NCI-H2196 treated with DMSO at 0.1 percent for 48 hours (cell line): ENCODE results near the gene ING3.
"Not testable (repeated sequence)": the region's sequence is repeated elsewhere in the genome, so short reads cannot be mapped to it uniquely, and the experiment has no call there.

ENCODE experiments used
- DNase-seq: peaks from one replicate; lab custom pipeline; 2025; ENCODE audit not compliant: unreplicated experiment; lab: John Stamatoyannopoulos, UW

ING3 gene

DNA sequence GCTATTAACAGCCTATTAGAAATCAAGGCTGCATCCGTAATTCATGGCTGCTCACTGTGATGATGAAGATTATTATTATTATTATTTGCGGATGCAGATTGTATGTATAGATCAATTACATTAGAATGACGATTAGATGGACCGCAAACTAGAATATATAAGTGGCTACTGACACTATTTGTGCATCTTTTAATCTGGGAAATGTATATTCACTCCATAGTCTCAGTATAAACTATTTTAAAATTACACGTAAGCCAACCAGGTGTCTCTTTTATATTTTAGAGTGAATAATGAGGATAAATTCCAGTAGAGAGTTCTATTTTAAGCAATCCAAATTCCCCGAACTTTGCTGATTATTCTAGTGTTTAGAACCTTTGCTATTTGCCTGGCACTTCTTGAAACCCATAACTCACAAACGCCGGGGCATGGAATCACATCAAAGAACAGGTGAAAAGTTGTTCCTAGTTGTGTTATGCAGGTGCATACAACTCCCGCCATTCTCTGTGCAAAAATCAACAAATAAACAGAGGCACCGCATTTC lies 509 bp upstream of the ING3 start:
- DNase-seq = no peak

GRCh38 chr7:120951309-120951699 lies 727 bp downstream of the ING3 start:
- no peak for DNase-seq

DNA sequence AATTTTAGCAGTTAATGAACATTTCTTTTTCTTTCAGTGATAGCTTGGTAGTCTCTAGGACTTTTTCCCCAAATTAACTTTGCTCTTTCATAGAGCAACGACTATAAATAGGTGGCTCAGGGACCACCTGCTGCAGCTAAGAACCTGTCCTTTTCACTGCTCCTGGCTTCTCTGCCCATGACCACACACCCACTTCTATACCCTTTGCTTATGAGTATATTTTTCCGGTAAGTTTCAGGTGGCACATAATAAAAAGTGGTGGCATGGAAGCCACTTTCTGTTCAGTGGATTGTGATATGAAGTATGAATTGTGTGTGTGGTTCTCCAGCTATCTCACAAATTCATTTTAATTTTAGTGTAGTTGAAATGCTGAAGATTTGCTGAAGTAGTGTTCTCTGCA lies 1.2 kb downstream of the ING3 start:
- no peak for DNase-seq

DNA sequence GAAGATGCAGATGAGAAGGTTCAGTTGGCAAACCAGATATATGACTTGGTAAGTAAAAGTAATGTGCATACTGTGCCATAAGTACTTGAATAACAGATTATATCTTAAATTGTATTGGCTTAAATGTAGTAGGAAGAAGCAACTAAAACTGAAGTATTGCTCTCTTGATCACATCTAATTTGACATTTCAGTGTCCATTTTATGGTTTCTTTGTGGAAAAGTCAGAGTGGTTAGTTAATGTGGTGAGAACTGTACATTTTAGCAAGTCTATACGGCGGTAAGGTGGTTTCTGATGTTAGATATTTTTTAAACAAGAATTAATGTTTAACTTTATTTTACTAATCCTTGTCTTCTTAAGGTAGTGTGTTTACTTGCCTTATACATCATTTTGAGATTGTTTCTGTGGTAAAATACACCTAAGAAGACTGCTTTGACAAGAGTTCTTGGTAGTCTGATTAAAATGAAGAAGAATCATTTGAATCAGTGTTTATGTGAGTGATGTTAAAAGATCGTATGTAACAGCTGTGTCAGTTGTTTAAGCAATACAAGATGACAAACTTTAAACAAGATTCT lies 5.1 kb downstream of the ING3 start:
- DNase-seq = no peak

GRCh38 chr7:120959929-120960484 lies 9.4 kb downstream of the ING3 start:
- no peak for DNase-seq

GRCh38 chr7:120960714-120961113 lies 10.1 kb downstream of the ING3 start:
- DNase-seq = no peak

DNA sequence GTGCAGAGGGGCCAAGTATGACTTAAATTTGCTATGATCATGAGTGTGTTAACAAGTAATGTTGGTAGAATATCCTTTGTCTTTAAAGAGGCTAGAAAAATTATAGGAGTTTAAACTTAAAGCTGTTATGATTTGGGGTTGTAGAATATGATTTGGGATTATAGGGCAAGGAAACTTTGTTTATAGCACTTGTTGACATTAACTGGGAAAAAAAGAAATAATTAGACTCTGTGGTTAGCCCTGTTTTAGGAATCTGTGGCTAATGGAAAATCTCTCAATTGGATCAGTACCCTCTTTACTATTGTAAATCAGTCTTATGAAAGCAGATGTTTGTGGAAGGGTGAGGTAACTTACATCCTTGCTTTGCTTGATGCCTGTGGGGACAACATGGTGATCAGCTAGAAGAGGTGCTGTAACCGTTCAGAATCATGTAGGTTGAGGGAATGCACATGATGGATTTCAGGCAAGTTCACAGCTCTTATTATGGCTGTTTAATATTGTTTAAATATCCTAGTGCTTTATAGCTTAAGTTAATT lies 11.1 kb downstream of the ING3 start:
- DNase-seq = no peak

DNA sequence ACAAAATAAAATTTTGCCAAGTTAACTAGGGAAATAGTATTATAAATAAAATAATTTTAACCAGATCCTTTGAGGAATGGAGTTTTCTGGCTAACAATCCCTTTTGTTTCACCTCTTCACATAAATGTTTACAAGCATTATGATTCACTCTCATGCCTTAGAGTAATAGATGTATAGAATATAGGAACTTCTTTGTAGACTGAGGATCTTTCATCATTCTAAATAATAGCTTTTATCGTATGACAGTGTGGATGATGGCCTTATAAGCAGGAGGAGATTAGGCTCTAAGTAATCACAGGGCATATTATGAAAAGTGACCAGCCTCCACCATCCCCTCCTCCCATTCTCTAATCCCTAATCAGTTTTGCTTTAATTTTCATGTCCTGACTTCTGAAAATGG lies 13.5 kb downstream of the ING3 start:
- DNase-seq = no peak

DNA sequence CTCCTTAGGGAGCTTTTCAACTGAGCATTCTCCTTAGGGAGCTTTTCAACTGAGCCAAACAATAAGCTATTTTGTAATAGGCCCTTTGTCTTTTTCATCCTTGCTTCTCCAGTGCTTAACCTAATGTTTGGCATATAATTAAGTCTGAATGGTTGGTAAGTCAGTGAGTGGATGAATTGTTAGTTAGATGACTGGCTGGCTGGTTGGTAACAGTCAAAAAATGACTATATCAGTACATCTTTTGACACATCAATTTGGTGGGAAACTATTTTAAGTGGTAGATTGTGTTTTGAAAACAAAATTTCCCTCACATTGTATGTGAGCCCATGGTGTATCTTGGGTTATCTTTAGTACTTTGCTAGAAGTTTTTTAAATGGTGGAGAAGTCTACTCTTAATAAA lies 16.4 kb downstream of the ING3 start:
- no peak for DNase-seq

DNA sequence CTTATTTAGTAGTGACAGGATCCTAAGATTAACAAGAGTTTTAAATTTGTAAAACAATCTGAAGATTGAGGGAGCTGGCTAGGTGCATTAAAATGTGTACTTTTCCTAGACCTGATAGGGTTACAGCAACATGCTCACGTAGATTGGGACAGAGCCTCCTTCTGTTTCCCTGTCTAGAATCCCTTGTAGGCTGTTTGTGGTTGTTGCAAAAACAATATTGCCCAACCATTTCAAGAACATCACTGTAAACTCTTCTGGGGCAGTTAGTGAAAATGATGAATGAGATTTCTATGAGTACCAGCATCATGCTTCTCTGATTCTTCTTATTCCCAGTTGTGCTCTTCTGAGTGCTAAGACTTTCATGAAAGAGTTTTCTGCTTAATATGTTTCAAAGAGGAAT lies 23.3 kb downstream of the ING3 start:
- DNase-seq = no peak

DNA sequence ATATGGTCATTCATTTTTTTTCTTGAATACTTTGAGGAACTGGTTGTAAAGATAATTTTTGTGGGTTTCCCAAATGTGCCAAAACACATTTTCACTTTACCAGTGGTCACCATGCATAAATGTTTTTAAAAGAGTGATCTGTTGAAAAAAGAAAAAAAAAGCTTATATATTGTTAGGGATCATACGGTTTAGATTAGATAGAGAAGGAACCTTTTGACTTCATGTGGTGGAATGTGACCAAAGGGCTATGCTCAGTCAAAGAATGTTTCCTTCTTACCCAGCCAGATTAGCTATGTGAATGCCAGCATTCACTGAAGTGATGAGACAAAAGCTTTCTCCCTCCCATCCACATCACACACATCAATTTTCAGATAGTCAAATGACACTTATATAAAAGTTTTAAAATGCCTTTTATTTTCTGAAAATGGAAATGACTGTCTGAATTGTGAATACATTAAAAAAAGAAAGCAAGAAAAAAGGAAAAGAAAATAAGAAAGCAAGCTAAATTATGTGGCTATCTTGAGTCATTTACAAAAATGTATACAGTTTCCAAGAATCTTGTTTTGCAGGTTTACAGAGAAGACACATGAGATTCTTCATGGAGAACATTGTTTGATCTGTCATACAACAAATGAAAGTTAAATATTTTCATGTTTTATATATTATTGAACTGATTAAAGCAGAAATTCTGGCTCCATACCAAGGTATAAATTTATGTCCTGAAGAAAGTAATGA lies 29.4 kb downstream of the ING3 start:
- DNase-seq = no peak

DNA sequence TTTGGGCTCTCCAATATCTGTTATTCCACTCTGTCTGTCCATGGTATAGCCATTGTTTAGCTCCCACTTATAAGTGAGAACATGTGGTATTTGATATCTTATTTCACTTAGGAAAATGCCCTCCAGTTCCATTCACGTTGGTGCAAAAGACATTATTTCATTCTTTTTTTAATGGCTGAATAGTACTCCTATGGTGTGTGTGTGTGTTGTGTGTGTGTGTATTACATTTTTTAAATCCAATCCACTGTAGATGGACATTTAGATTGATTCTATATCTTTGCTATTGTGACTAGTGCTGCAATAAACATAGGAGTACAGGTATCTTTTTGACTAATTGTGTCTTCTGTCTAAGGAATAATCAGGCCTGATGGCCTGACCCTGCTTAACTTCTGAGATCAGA lies 30.5 kb downstream of the ING3 start:
- DNase-seq = no peak

DNA sequence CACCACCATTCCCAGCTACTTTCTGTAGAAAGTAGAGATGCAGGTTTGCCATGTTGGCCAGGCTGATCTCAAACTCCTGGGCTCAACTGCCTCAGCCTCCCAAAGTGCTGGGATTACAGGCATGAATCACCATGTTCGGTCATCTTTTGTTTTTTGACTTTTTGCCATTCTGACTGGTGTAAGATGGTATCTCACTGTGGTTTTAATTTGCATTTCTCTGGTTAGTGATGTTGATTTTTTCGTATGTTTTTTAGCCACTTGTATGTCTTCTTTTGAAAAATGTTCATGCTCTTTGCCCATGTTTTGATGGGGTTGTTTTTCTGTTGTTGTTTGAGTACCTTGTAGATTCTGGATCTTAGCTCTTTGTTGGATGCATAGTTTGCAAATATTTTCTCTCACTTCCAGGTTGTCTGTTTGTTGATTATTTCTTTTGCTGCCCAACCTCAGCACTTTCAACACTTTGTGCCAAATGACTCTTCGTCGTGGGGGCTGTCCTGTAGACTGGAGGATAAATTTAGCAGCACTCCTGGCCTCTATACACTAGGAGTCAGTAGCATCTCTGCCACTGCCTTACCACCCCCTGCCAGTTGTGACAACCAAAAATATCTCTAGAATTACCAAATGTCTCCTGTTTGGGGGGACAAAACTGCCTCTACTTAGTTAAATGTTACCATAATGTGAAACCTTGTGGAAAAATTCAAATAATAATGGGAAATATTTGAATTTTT lies 31.5 kb downstream of the ING3 start:
- DNase-seq = no peak

DNA sequence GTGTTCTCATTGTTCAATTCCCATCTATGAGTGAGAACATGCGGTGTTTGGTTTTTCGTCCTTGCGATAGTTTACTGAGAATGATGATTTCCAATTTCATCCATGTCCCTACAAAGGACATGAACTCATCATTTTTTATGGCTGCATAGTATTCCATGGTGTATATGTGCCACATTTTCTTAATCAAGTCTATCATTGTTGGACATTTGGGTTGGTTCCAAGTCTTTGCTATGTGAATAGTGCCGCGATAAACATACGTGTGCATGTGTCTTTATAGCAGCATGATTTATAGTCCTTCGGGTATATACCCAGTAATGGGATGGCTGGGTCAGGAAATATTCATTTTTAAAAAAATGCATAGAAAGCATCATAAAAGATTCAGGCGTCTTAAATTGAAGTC lies 33.0 kb downstream of the ING3 start:
- DNase-seq = not testable (repeated sequence)

- no peak for DNase-seq
Observed at GRCh38 chr7:120984406-120984805, 33.8 kb downstream of the ING3 start.

GRCh38 chr7:120985130-120985758 lies 34.7 kb downstream of the ING3 start:
- no peak for DNase-seq

DNA sequence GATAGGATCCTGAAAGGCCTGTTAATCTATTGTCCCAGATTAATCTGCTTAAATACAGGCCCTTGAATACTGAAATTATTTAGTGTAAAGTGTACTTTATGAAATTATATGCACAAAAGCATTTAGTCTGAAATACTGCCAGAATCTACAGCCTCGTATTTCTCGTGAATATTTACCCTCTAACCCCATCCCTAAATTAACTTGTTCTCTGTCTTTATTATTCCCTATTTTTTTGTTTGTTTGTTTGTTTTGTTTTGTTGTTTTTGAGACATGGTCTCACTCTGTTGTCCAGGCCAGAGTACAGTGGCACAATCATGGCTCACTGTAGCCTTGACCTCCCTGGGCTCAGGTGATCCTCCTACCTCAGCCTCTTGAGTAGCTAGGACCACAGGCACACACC lies 35.3 kb downstream of the ING3 start:
- no peak for DNase-seq

- DNase-seq = no peak
Observed at GRCh38 chr7:120986650-120987049, 36.1 kb downstream of the ING3 start.

GRCh38 chr7:120987280-120987679 lies 36.7 kb downstream of the ING3 start:
- DNase-seq = no peak

- peak; percentile 64 for DNase-seq
Observed at GRCh38 chr7:120987683-120988590, 37.4 kb downstream of the ING3 start.
